GM12878 (cell line): ENCODE data around the gene ADSL. TPM values are rescaled to one million over a fixed set of nuclear protein-coding genes. Genes with fewer than 3 reads are reported as not detected.

Experiments
- ATAC-seq: fragments of 200-7000 bp; cut with Tn5 transposase; 3 replicates; pipeline ENCODE4 v1.9.1; 2020; ENCODE audit warnings: mild to moderate bottlenecking, moderate library complexity
- BruUV-seq: library from RNA; stranded (reverse); fragments of 400-500 nt; replicated peaks from 2 replicates; lab custom pipeline; 2021; lab: Mats Ljungman, UMichigan
- CTCF ChIA-PET: fragments of 300-600 bp; sonication (Branson Sonifier 250); formaldehyde crosslinking; extraction: SDS; loops from one replicate; lab custom pipeline; 2021; ENCODE audit warnings: inconsistent platforms; lab: Yijun Ruan, JAX
- POLR2A ChIA-PET: fragments of 350-600 bp; formaldehyde crosslinking; extraction: SDS; loops from one replicate; lab custom pipeline; 2021; ENCODE audit warnings: inconsistent platforms; lab: Charles Lee
- RAD21 ChIA-PET: fragments of 300-600 bp; sonication (Branson Sonifier 250); formaldehyde crosslinking; loops from one replicate; lab custom pipeline; 2023; ENCODE audit warnings: antibody characterized with exemption; ENCODE audit not compliant: unreplicated experiment; lab: Charles Lee
- SMC1A ChIA-PET: fragments of 300-600 bp; sonication (Branson Sonifier 250); formaldehyde crosslinking; loops from one replicate; lab custom pipeline; 2023; ENCODE audit not compliant: unreplicated experiment, uncharacterized antibody; lab: Charles Lee
- DNase-seq: peaks from one replicate; pipeline ENCODE4 v3.0.0-alpha.2; 2011; ENCODE audit warnings: low read depth, low spot score
- FAIRE-seq: peaks from 3 replicates; lab custom pipeline; 2011; peaks lifted over from hg19 to GRCh38; lab: Jason Lieb, UNC
- H2AFZ ChIP-seq: 2 replicates; pipeline ENCODE4 v1.6.0; 2011; ENCODE audit warnings: low read depth, low read length, control low read depth; ENCODE audit not compliant: control insufficient read depth
- H3K27ac ChIP-seq: 2 replicates; pipeline ENCODE4 v1.5.1; 2011; ENCODE audit warnings: control low read depth; ENCODE audit not compliant: control insufficient read depth, insufficient read depth
- H3K27me3 ChIP-seq, 2 experiments: replicated peaks in 1 of 2; 2 replicates each; pipeline versions ENCODE4 v1.6.0 to v1.6.1; 2011; ENCODE audit warnings: low read length in 1 of 2; ENCODE audit not compliant: control insufficient read depth in 2 of 2, insufficient read depth in 2 of 2
- H3K36me3 ChIP-seq, 2 experiments: 2 replicates each; pipeline ENCODE4 v1.5.1; 2011; ENCODE audit warnings: low read length in 1 of 2; ENCODE audit not compliant: control insufficient read depth in 2 of 2, insufficient read depth in 2 of 2
- H3K4me1 ChIP-seq: 2 replicates; pipeline ENCODE4 v1.6.1; 2011; ENCODE audit warnings: mild to moderate bottlenecking, low read length, moderate library complexity, mixed read lengths; ENCODE audit not compliant: control insufficient read depth, insufficient read depth
- H3K4me2 ChIP-seq: 2 replicates; pipeline ENCODE4 v1.6.0; 2011; ENCODE audit warnings: control low read depth; ENCODE audit not compliant: control insufficient read depth, insufficient read depth
- H3K4me3 ChIP-seq: fragments of 200-600 bp; sonication (generic); 2 replicates; pipeline ENCODE4 v1.5.1; 2016
- H3K79me2 ChIP-seq: 2 replicates; pipeline ENCODE4 v1.6.0; 2011; ENCODE audit warnings: low read length; ENCODE audit not compliant: control insufficient read depth, insufficient read depth
- H3K9ac ChIP-seq: 2 replicates; pipeline ENCODE4 v1.8.0; 2011; ENCODE audit warnings: low read length, control low read depth, mixed read lengths; ENCODE audit not compliant: control insufficient read depth, insufficient read depth
- H3K9me3 ChIP-seq: replicated peaks from 3 replicates; pipeline ENCODE4 v1.5.1; 2011; ENCODE audit warnings: mild to moderate bottlenecking, low read length; ENCODE audit not compliant: control insufficient read depth, insufficient read depth
- H4K20me1 ChIP-seq: 2 replicates; pipeline ENCODE4 v1.6.0; 2011; ENCODE audit not compliant: control insufficient read depth, insufficient read depth
- BACH1 ChIP-seq: fragments of 450-650 bp; IDR thresholded peaks from 2 replicates; pipeline ENCODE4 v1.6.1; 2017; ENCODE audit warnings: mild to moderate bottlenecking, borderline replicate concordance
- CEBPB ChIP-seq, 2 experiments: fragments of 150-350 bp in 1 of 2; IDR thresholded peaks; 2 replicates each; pipeline ENCODE4 v1.6.1; 2012 to 2014; ENCODE audit warnings: low read depth in 2 of 2, low read length in 2 of 2, borderline replicate concordance in 1 of 2, inconsistent platforms in 1 of 2
- EZH2 ChIP-seq: IDR thresholded peaks from 2 replicates; pipeline ENCODE4 v1.6.1; 2012; ENCODE audit warnings: low read depth, mild to moderate bottlenecking, control low read depth, inconsistent platforms, low read length, borderline replicate concordance; ENCODE audit not compliant: control insufficient read depth
- MYC ChIP-seq: IDR thresholded peaks from 2 replicates; pipeline ENCODE4 v1.6.1; 2011; ENCODE audit warnings: mild to moderate bottlenecking, low read length, moderate library complexity, inconsistent platforms; ENCODE audit not compliant: insufficient read depth, insufficient replicate concordance, insufficient read length, severe bottlenecking
- NFXL1 ChIP-seq: fragments of 450-650 bp; IDR thresholded peaks from 2 replicates; pipeline ENCODE4 v1.6.1; 2017; ENCODE audit warnings: antibody characterized with exemption, mild to moderate bottlenecking, borderline replicate concordance
- NR2C1 ChIP-seq: fragments of 450-650 bp; IDR thresholded peaks from 2 replicates; pipeline ENCODE4 v1.6.1; 2017; ENCODE audit warnings: antibody characterized with exemption, mild to moderate bottlenecking, moderate library complexity
- PAX8 ChIP-seq: fragments of 450-650 bp; IDR thresholded peaks from 2 replicates; pipeline ENCODE4 v1.6.1; 2017; ENCODE audit warnings: mild to moderate bottlenecking, moderate library complexity
- POLR2A ChIP-seq: IDR thresholded peaks from 2 replicates; pipeline ENCODE4 v1.6.1; 2011; ENCODE audit warnings: low read depth, mild to moderate bottlenecking, low read length
- SIN3A ChIP-seq: IDR thresholded peaks from 2 replicates; pipeline ENCODE4 v1.6.1; 2012; ENCODE audit warnings: low read depth, low read length, improper control_type of control experiment
- SMAD1 ChIP-seq: fragments of 450-650 bp; IDR thresholded peaks from 2 replicates; pipeline ENCODE4 v1.6.1; 2018; ENCODE audit warnings: mild to moderate bottlenecking, low read depth; ENCODE audit not compliant: partially characterized antibody
- TCF12 ChIP-seq: IDR thresholded peaks from 2 replicates; pipeline ENCODE4 v1.6.1; 2011; ENCODE audit warnings: low read depth, mild to moderate bottlenecking, low read length
- in situ Hi-C: fragments of 300-500 bp; cut with MboI; formaldehyde crosslinking; loops from 9 replicates; pipeline ENCODE4 v1.14.3; 2018; ENCODE audit warnings: mixed read lengths
- intact Hi-C: fragments of 100-400 bp; cut with micrococcal nuclease; formaldehyde crosslinking; loops from one replicate; pipeline ENCODE4 v1.14.2; 2022; ENCODE audit not compliant: unreplicated experiment
- polyA plus RNA-seq, 11 experiments: library from polyadenylated mRNA; depleted of rRNA in 4 of 11; unstranded in 6 of 11; stranded (reverse) in 5 of 11; fragments of >200 nt; fragmentation: Nextera tagmentation in 4 of 11; fragmentation: Illumina TruSeq in 1 of 11; extraction: Ambion mirVana in 4 of 11; extraction: Trizol in 1 of 11; gene quantifications; 1 replicate in 1 of 11; 2 replicates in 10 of 11; pipeline versions ENCODE4 v1.2.1 to v1.2.3, GENCODE V29; 2011 to 2016; ENCODE audit warnings: inconsistent platforms in 2 of 11, missing spikeins in 2 of 11, low read depth in 1 of 11
- total RNA-seq, 4 experiments: library from RNA; depleted of rRNA in 3 of 4; stranded (reverse); fragments of >200 nt in 3 of 4; fragmentation: Illumina TruSeq in 1 of 4; extraction: Trizol in 1 of 4; gene quantifications; 2 replicates each; pipeline versions ENCODE4 v1.2.1 to v1.2.3, GENCODE V29; 2013 to 2021
- TF ChIP-seq, protein P1 (sequence below): fragments of 450-650 bp; IDR thresholded peaks from 2 replicates; pipeline ENCODE4 v1.6.1; 2016; ENCODE audit warnings: mild to moderate bottlenecking
- TF ChIP-seq, protein P2 (sequence below): fragments of 150-350 bp; IDR thresholded peaks from 2 replicates; pipeline ENCODE4 v1.6.1; 2014; ENCODE audit warnings: mild to moderate bottlenecking, low read depth, low read length
- TF ChIP-seq, protein P3 (sequence below): fragments of 450-650 bp; IDR thresholded peaks from 2 replicates; pipeline ENCODE4 v1.6.1; 2017; ENCODE audit warnings: mild to moderate bottlenecking, low read depth, inconsistent platforms; ENCODE audit not compliant: poor library complexity, severe bottlenecking

The ADSL gene
- total and polyA plus RNA-seq, 10 of the 15 experiments (the other 5 are each of a cell fraction or from before 2014, with no cell fraction given): 126 to 313 (median 143) TPM

DNA sequence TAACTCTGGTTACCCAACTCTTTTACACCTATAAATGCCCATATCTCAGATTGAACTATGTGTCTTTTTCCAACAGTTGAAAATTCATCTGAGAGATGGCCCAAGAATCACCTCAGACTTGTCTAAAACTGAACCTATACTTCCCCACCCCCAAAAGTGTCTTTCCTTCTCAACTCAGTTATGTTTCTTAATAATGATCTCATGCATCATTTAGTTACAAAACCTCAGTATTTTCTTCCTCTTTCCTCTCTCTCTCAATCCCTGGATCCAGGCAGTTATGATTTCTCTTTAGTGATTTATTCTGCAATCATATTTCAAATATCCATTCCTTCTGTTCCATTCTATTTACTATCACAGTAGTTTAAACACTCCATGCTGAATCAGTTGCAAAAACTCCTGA, 32.3 kb upstream of the ADSL start (continued):
- TF ChIP-seq SIN3A (no peak), NR2C1 (no peak), BACH1 (no peak)
- TF ChIP-seq, protein P1, sequence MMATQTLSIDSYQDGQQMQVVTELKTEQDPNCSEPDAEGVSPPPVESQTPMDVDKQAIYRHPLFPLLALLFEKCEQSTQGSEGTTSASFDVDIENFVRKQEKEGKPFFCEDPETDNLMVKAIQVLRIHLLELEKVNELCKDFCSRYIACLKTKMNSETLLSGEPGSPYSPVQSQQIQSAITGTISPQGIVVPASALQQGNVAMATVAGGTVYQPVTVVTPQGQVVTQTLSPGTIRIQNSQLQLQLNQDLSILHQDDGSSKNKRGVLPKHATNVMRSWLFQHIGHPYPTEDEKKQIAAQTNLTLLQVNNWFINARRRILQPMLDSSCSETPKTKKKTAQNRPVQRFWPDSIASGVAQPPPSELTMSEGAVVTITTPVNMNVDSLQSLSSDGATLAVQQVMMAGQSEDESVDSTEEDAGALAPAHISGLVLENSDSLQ: no peak

DNA sequence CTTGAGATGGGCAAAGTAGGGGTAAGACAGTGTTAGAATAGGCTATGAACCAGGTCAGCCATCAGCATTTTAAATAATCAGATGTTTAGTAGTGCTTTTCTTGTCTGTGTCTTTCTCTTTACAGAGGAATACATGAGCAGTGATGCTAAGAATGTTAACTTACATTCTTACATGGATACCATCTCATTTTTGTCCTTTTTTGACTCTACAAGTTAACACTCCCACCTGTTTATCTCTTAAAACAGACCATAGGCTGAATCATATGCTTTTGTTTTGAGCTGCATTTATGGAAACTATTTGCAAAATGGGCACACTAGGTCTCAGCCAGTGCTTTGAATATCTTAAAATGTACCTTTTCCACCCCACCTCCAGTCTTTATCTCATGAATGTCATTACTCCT, 25.6 kb upstream of the ADSL start:
- H4K20me1 ChIP-seq: no peaks in the 10 kb centered on the region
- RAD21 ChIA-PET: interaction anchor here (1.5 kb wide), 1 partner anchor 28 kb away, joined by 4 read pairs; no protein-coding TSS in a partner anchor
- no peak overlapping the region for H3K27ac ChIP-seq
- no peak for ATAC-seq
- no peak overlapping the region for H3K9ac ChIP-seq
- no peak for DNase-seq
- in situ Hi-C loops (no loop called here), intact Hi-C loops (no loop called here)
- H3K9me3 ChIP-seq: no peaks in the 10 kb centered on the region
- H2AFZ ChIP-seq: no peak overlapping the region
- no TSS peak for BruUV-seq
- no peaks in the 10 kb centered on the region for H3K79me2 ChIP-seq
- no peak overlapping the region for H3K4me3 ChIP-seq
- H3K36me3 ChIP-seq: peaks cover 7 to 12% of the 10 kb centered on the region in 2 experiments
- no peak for FAIRE-seq
- CTCF ChIA-PET: no interaction called here
- POLR2A ChIA-PET: no interaction called here
- H3K4me2 ChIP-seq: no peak overlapping the region
- no peaks in the 10 kb centered on the region for H3K4me1 ChIP-seq
- SMC1A ChIA-PET: no interaction called here
- no peaks in the 10 kb centered on the region for H3K27me3 ChIP-seq
- TF ChIP-seq MYC (no peak), PAX8 (no peak), SIN3A (no peak), POLR2A (no peak), CEBPB (IDR thresholded peaks at IDR 0.05; ENCODE audit: borderline replicate concordance in 1 of 2, low read depth in 2 of 2, low read length in 2 of 2) (no peak), NFXL1 (no peak), TCF12 (no peak), SMAD1 (no peak), EZH2 (no peak)
- TF ChIP-seq, protein P2, sequence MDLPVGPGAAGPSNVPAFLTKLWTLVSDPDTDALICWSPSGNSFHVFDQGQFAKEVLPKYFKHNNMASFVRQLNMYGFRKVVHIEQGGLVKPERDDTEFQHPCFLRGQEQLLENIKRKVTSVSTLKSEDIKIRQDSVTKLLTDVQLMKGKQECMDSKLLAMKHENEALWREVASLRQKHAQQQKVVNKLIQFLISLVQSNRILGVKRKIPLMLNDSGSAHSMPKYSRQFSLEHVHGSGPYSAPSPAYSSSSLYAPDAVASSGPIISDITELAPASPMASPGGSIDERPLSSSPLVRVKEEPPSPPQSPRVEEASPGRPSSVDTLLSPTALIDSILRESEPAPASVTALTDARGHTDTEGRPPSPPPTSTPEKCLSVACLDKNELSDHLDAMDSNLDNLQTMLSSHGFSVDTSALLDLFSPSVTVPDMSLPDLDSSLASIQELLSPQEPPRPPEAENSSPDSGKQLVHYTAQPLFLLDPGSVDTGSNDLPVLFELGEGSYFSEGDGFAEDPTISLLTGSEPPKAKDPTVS: no peak
- TF ChIP-seq, protein P3, sequence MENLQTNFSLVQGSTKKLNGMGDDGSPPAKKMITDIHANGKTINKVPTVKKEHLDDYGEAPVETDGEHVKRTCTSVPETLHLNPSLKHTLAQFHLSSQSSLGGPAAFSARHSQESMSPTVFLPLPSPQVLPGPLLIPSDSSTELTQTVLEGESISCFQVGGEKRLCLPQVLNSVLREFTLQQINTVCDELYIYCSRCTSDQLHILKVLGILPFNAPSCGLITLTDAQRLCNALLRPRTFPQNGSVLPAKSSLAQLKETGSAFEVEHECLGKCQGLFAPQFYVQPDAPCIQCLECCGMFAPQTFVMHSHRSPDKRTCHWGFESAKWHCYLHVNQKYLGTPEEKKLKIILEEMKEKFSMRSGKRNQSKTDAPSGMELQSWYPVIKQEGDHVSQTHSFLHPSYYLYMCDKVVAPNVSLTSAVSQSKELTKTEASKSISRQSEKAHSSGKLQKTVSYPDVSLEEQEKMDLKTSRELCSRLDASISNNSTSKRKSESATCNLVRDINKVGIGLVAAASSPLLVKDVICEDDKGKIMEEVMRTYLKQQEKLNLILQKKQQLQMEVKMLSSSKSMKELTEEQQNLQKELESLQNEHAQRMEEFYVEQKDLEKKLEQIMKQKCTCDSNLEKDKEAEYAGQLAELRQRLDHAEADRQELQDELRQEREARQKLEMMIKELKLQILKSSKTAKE: no peak
